Lung (tissue), 16 donors: ENCODE data around the gene CDIPT. TPM values are rescaled to one million over a fixed set of nuclear protein-coding genes. Genes with fewer than 3 reads are reported as not detected.

Source experiments
- ATAC-seq: fragments of 200-7000 bp; cut with Tn5 transposase; one replicate; pipeline ENCODE4 v1.9.1; 2020; ENCODE audit warnings: moderate number of reproducible peaks; ENCODE audit not compliant: insufficient read depth, low FRiP score
- DNase-seq, 3 donors: peaks; one replicate each; pipeline ENCODE4 v3.0.0-alpha.2; 2013 to 2017
- H3K27ac ChIP-seq, 2 donors: one replicate each; pipeline ENCODE4 v1.5.1; 2013; ENCODE audit warnings: mild to moderate bottlenecking in 2 of 2, moderate library complexity in 2 of 2, control low read depth in 1 of 2, inconsistent platforms in 1 of 2, low read depth in 1 of 2, low read length in 1 of 2
- H3K27me3 ChIP-seq, 3 donors: one replicate each; pipeline ENCODE4 v1.5.1; 2013; ENCODE audit warnings: low read length in 2 of 3; ENCODE audit not compliant: control insufficient read depth in 3 of 3, insufficient read depth in 3 of 3
- H3K36me3 ChIP-seq, 4 donors: one replicate each; pipeline ENCODE4 v1.5.1; 2013; ENCODE audit warnings: low read length in 4 of 4, mild to moderate bottlenecking in 1 of 4, moderate library complexity in 1 of 4; ENCODE audit not compliant: control insufficient read depth in 4 of 4, insufficient read depth in 4 of 4
- H3K4me1 ChIP-seq, 5 donors: one replicate each; pipeline ENCODE4 v1.5.1; 2013; ENCODE audit warnings: low read length in 5 of 5, mild to moderate bottlenecking in 2 of 5, moderate library complexity in 1 of 5; ENCODE audit not compliant: control insufficient read depth in 5 of 5, insufficient read depth in 5 of 5
- H3K4me3 ChIP-seq: one replicate; pipeline ENCODE4 v1.5.1; 2013; ENCODE audit warnings: mild to moderate bottlenecking, control low read depth, moderate library complexity
- H3K9ac ChIP-seq, 2 donors: one replicate each; pipeline ENCODE4 v1.5.1; 2013; ENCODE audit warnings: low read length in 2 of 2, control low read depth in 1 of 2; ENCODE audit not compliant: insufficient read depth in 1 of 2
- H3K9me3 ChIP-seq, 4 donors: one replicate each; pipeline ENCODE4 v1.5.1; 2013; ENCODE audit warnings: low read length in 3 of 4, mild to moderate bottlenecking in 1 of 4, moderate library complexity in 1 of 4; ENCODE audit not compliant: control insufficient read depth in 4 of 4, insufficient read depth in 3 of 4
- CTCF ChIP-seq: IDR thresholded peaks from 2 replicates; pipeline ENCODE4 v1.5.1; 2012; ENCODE audit warnings: mild to moderate bottlenecking; ENCODE audit errors: control extremely low read depth, extremely low read depth
- WGBS, 2 donors: extraction: QIAGEN DNeasy Blood & Tissue Kit; methylation state at CpG; one replicate each; pipeline ENCODE4 v1.1.7; 2013; 5-methylcytosine and 5-hydroxymethylcytosine counted together
- long read RNA-seq, 5 donors: transcript quantifications; one replicate each; lab custom pipeline, GENCODE V29; 2026
- polyA plus RNA-seq, 2 donors: library from polyadenylated mRNA; stranded (reverse); fragments of 200-250 nt; gene quantifications; one replicate each; pipeline ENCODE4 v1.2.1, GENCODE V29; 2013
- total RNA-seq, 2 donors: library from RNA; depleted of rRNA in 1 of 2; stranded (reverse); fragments of >200 nt in 1 of 2; gene quantifications; one replicate each; pipeline ENCODE4 v1.2.1, GENCODE V29; 2014 to 2021
- donor health status: control.
- donor health status: control.
- donor health status: Bipolar disorder and iron deficiency.
- donor health status: healthy.
- donor health status: DM: yes; HTN: yes; CAD: no.

Gene CDIPT
- total RNA-seq (10 to 100 TPM; 66.9 to 71.7 TPM), polyA plus RNA-seq (100 to 1,000 TPM in 1 of 2 donors, 10 to 100 TPM in 1; 75.0 to 105 TPM)
- long read RNA-seq, donor 1, transcript CDIPT-201 (6 exons, 2,353 nt) = major isoform, 35 of 45 reads
- long read RNA-seq, donor 1, partial matches to known transcripts = 7 of 45 reads
- long read RNA-seq, donor 1, other reads (novel, unspliced or antisense) = 0 of 45 reads
- long read RNA-seq, donor 2, transcript CDIPT-201 (6 exons, 2,353 nt) = major isoform, 11 of 16 reads
- long read RNA-seq, donor 2, partial matches to known transcripts = 5 of 16 reads
- long read RNA-seq, donor 2, other reads (novel, unspliced or antisense) = 0 of 16 reads
- long read RNA-seq, donor 3, transcript CDIPT-201 (6 exons, 2,353 nt) = major isoform, 15 of 17 reads
- long read RNA-seq, donor 3, partial matches to known transcripts = 0 of 17 reads
- long read RNA-seq, donor 3, other reads (novel, unspliced or antisense) = 0 of 17 reads
- long read RNA-seq, donor 4, transcript CDIPT-201 (6 exons, 2,353 nt) = major isoform, 5 of 5 reads
- long read RNA-seq, donor 4, partial matches to known transcripts = 0 of 5 reads
- long read RNA-seq, donor 4, other reads (novel, unspliced or antisense) = 0 of 5 reads
- long read RNA-seq, donor 5, transcript CDIPT-201 (6 exons, 2,353 nt) = major isoform, 32 of 41 reads
- long read RNA-seq, donor 5, partial matches to known transcripts = 5 of 41 reads
- long read RNA-seq, donor 5, other reads (novel, unspliced or antisense) = 0 of 41 reads

GRCh38 chr16:29862884-29863668, at the start of gene CDIPT:
CDIPT (minus strand) TSS chr16:29863226; CDS start chr16:29862857, 369 bp downstream.
- ATAC-seq = peak; percentile 91

GRCh38 chr16:29912087-29912486, 49.1 kb upstream of the CDIPT start:
- Histone ChIP-seq H3K36me3 (peaks cover 0 to 6% (median 4%) of the 10 kb centered on the region in 4 donors), H3K4me1 (no peaks in the 10 kb centered on the region), H3K27me3 (no peaks in the 10 kb centered on the region), H3K4me3 (no peak overlapping the region), H3K27ac (no peak overlapping the region), H3K9ac (no peak overlapping the region), H3K9me3 (no peaks in the 10 kb centered on the region)
- DNase-seq (no peak), ATAC-seq (no peak)
- no peak for TF ChIP-seq CTCF
- WGBS, 2 donors = 80 to 83% methylated on average over 11 of the region's 11 CpGs

More at GRCh38 chr16:29862884-29863668, at the start of gene CDIPT:
- H3K36me3 ChIP-seq = peaks cover 0 to 20% (median 14%) of the 10 kb centered on the region in 4 donors
- DNase-seq = peak; percentile 96 to 99 (median 98)
- no peaks in the 10 kb centered on the region for H3K9me3 ChIP-seq
- H3K4me3 ChIP-seq = peak within 1 kb of the TSS; percentile 84
- H3K4me1 ChIP-seq = peaks cover 0 to 10% (median 2%) of the 10 kb centered on the region in 5 donors
- peak within 1 kb of the TSS; percentile 85 to 86 for H3K27ac ChIP-seq
- peak within 1 kb of the TSS; percentile 42 to 97 for H3K9ac ChIP-seq
- WGBS, 2 donors = 0% methylated on average over 49 to 57 of the region's 57 CpGs
- peak; percentile 75 for TF ChIP-seq CTCF
- no peaks in the 10 kb centered on the region for H3K27me3 ChIP-seq

GRCh38 chr16:29911676-29912010, 48.6 kb upstream of the CDIPT start:
- Histone ChIP-seq H3K36me3 (peaks cover 0 to 6% (median 4%) of the 10 kb centered on the region in 4 donors), H3K27me3 (no peaks in the 10 kb centered on the region), H3K9me3 (no peaks in the 10 kb centered on the region), H3K4me3 (no peak overlapping the region), H3K27ac (no peak overlapping the region), H3K4me1 (no peaks in the 10 kb centered on the region), H3K9ac (no peak overlapping the region)
- TF ChIP-seq CTCF = no peak
- 84 to 88% methylated on average over 14 to 15 of the region's 15 CpGs for WGBS, 2 donors
- no peak for DNase-seq
- no peak for ATAC-seq
